GM23338 (cell line): Measurements from ENCODE around the gene ZDHHC8. TPM values are rescaled to one million over a fixed set of nuclear protein-coding genes. Genes with fewer than 3 reads are reported as not detected.
A peak's percentile ranks its signal among the peaks of the same experiment; 100 is the strongest.

Experiments
- ATAC-seq: fragments of 200-7000 bp; cut with Tn5 transposase; 3 replicates; pipeline ENCODE4 v1.9.1; 2020
- DNase-seq: peaks from one replicate; pipeline ENCODE4 v3.0.0-alpha.2; 2015; ENCODE audit warnings: low spot score
- H2AFZ ChIP-seq: fragments of 200-600 bp; sonication (generic); 2 replicates; pipeline ENCODE4 v1.8.0; 2016; ENCODE audit warnings: antibody characterized with exemption, mild to moderate bottlenecking, moderate library complexity
- H3F3A ChIP-seq: fragments of 200-600 bp; sonication (generic); replicated peaks from 2 replicates; pipeline ENCODE4 v1.8.0; 2017; ENCODE audit warnings: antibody characterized with exemption, mixed run types, low read depth
- H3K27ac ChIP-seq: fragments of 200-600 bp; sonication (generic); 2 replicates; pipeline ENCODE4 v1.6.1; 2016; ENCODE audit warnings: low read depth
- H3K27me3 ChIP-seq: fragments of 200-600 bp; sonication (generic); 2 replicates; pipeline ENCODE4 v1.8.0; 2016; ENCODE audit warnings: mild to moderate bottlenecking, mixed run types, moderate library complexity; ENCODE audit not compliant: insufficient read depth
- H3K36me3 ChIP-seq: fragments of 200-600 bp; sonication (generic); 2 replicates; pipeline ENCODE4 v1.8.0; 2016; ENCODE audit warnings: mild to moderate bottlenecking; ENCODE audit not compliant: insufficient read depth
- H3K4me1 ChIP-seq: fragments of 200-600 bp; sonication (generic); 2 replicates; pipeline ENCODE4 v1.8.0; 2016; ENCODE audit warnings: mild to moderate bottlenecking, moderate library complexity; ENCODE audit not compliant: insufficient read depth
- H3K4me2 ChIP-seq: fragments of 200-600 bp; sonication (generic); 2 replicates; pipeline ENCODE4 v1.7.1; 2017; ENCODE audit warnings: mixed run types
- H3K4me3 ChIP-seq: fragments of 200-600 bp; sonication (generic); 2 replicates; pipeline ENCODE4 v1.6.1; 2016; ENCODE audit warnings: mixed run types
- H3K79me2 ChIP-seq: fragments of 200-600 bp; sonication (generic); replicated peaks from 2 replicates; pipeline ENCODE4 v1.8.0; 2017; ENCODE audit warnings: mild to moderate bottlenecking; ENCODE audit not compliant: insufficient read depth
- H3K9me2 ChIP-seq: fragments of 200-600 bp; sonication (generic); 2 replicates; pipeline ENCODE4 v1.8.0; 2017; ENCODE audit not compliant: insufficient read depth
- H4K20me1 ChIP-seq: fragments of 200-600 bp; sonication (generic); replicated peaks from 2 replicates; pipeline ENCODE4 v1.8.0; 2017; ENCODE audit warnings: mild to moderate bottlenecking; ENCODE audit not compliant: insufficient read depth
- H3K27ac Mint-ChIP-seq: 2 replicates; pipeline ENCODE4 v1.8.0; 2020; ENCODE audit warnings: inconsistent platforms, mild to moderate bottlenecking, moderate library complexity, mixed read lengths
- H3K27me3 Mint-ChIP-seq: 3 replicates; pipeline ENCODE4 v1.8.0; 2022; ENCODE audit warnings: low read depth, mild to moderate bottlenecking, moderate library complexity, mixed read lengths, inconsistent platforms; ENCODE audit not compliant: insufficient read depth, poor library complexity
- H3K36me3 Mint-ChIP-seq: 3 replicates; pipeline ENCODE4 v1.8.0; 2021; ENCODE audit warnings: low read depth, mild to moderate bottlenecking, inconsistent platforms, moderate library complexity, mixed read lengths
- H3K4me1 Mint-ChIP-seq: 3 replicates; pipeline ENCODE4 v1.8.0; 2020; ENCODE audit warnings: mild to moderate bottlenecking, inconsistent platforms, mixed read lengths
- H3K4me3 Mint-ChIP-seq: 3 replicates; pipeline ENCODE4 v1.8.0; 2021; ENCODE audit warnings: moderate library complexity, mild to moderate bottlenecking, inconsistent platforms, mixed read lengths
- H3K9me3 Mint-ChIP-seq: 3 replicates; pipeline ENCODE4 v1.8.0; 2020; ENCODE audit warnings: moderate library complexity, mild to moderate bottlenecking, inconsistent platforms, mixed read lengths
- CREB1 ChIP-seq: fragments of 250-450 bp; sonication (Bioruptor Pico); IDR thresholded peaks from 2 replicates; pipeline ENCODE4 v1.5.0; 2020; ENCODE audit warnings: low read depth, mild to moderate bottlenecking, moderate library complexity
- EZH2 ChIP-seq: fragments of 200-600 bp; sonication (generic); IDR thresholded peaks from one replicate; pipeline ENCODE4 v1.8.0; 2017; ENCODE audit warnings: antibody characterized with exemption, mild to moderate bottlenecking, low read depth; ENCODE audit not compliant: unreplicated experiment
- EZH2phosphoT487 ChIP-seq: fragments of 200-600 bp; sonication (generic); IDR thresholded peaks from one replicate; pipeline ENCODE4 v1.8.1; 2018; ENCODE audit warnings: antibody characterized with exemption; ENCODE audit not compliant: unreplicated experiment
- JUNB ChIP-seq: IDR thresholded peaks from one replicate; pipeline ENCODE4 v1.6.1; 2016; ENCODE audit warnings: antibody characterized with exemption; ENCODE audit not compliant: unreplicated experiment
- NANOG ChIP-seq: IDR thresholded peaks from 2 replicates; pipeline ENCODE4 v1.6.1; 2016; ENCODE audit warnings: antibody characterized with exemption, borderline replicate concordance
- POLR2AphosphoS5 ChIP-seq: IDR thresholded peaks from 2 replicates; pipeline ENCODE4 v1.6.1; 2016; ENCODE audit warnings: antibody characterized with exemption, low read depth
- STAT1 ChIP-seq: IDR thresholded peaks from one replicate; pipeline ENCODE4 v1.6.1; 2016; ENCODE audit warnings: antibody characterized with exemption; ENCODE audit not compliant: unreplicated experiment
- ZNF114 ChIP-seq: fragments of 250-450 bp; sonication (Bioruptor Pico); IDR thresholded peaks from 2 replicates; pipeline ENCODE4 v1.5.0; 2020; ENCODE audit warnings: mild to moderate bottlenecking, moderate library complexity
- ZNF331 ChIP-seq: fragments of 250-450 bp; sonication (Bioruptor Pico); IDR thresholded peaks from 2 replicates; pipeline ENCODE4 v1.5.0; 2020; ENCODE audit warnings: low read depth, mild to moderate bottlenecking, moderate library complexity
- polyA plus RNA-seq: library from polyadenylated mRNA; unstranded; fragments of >200 nt; fragmentation: Nextera tagmentation; extraction: Ambion mirVana; gene quantifications from 2 replicates; pipeline ENCODE4 v1.2.1, GENCODE V29; 2016
- total RNA-seq: library from RNA; depleted of rRNA; stranded (reverse); fragments of >200 nt; shearing (Covaris generic); gene quantifications from 2 replicates; pipeline ENCODE4 v1.2.3, GENCODE V29; 2014
- TF ChIP-seq, protein P1 (sequence below): IDR thresholded peaks from one replicate; pipeline ENCODE4 v1.6.1; 2018; ENCODE audit warnings: antibody characterized with exemption; ENCODE audit not compliant: unreplicated experiment
- TF ChIP-seq, protein P2 (sequence below): fragments of 250-450 bp; sonication (Bioruptor Pico); IDR thresholded peaks from 2 replicates; pipeline ENCODE4 v1.5.0; 2020; ENCODE audit warnings: mild to moderate bottlenecking, moderate library complexity
- TF ChIP-seq, protein P3 (sequence below), 2 experiments: fragments of 200-600 bp in 1 of 2; sonication (generic) in 1 of 2; conservative IDR thresholded peaks; 2 replicates each; pipeline versions ENCODE4 v1.5.1 to v1.6.1; 2016 to 2017; ENCODE audit warnings: antibody characterized with exemption in 2 of 2, low read depth in 2 of 2, mild to moderate bottlenecking in 2 of 2, moderate library complexity in 1 of 2
- TF ChIP-seq, protein P4 (sequence below): IDR thresholded peaks from 2 replicates; pipeline ENCODE4 v1.6.1; 2016; ENCODE audit warnings: antibody characterized with exemption

Gene ZDHHC8
- total and polyA plus RNA-seq, 2 experiments from 2014 or later, result 13.7 to 47.6 TPM

DNA sequence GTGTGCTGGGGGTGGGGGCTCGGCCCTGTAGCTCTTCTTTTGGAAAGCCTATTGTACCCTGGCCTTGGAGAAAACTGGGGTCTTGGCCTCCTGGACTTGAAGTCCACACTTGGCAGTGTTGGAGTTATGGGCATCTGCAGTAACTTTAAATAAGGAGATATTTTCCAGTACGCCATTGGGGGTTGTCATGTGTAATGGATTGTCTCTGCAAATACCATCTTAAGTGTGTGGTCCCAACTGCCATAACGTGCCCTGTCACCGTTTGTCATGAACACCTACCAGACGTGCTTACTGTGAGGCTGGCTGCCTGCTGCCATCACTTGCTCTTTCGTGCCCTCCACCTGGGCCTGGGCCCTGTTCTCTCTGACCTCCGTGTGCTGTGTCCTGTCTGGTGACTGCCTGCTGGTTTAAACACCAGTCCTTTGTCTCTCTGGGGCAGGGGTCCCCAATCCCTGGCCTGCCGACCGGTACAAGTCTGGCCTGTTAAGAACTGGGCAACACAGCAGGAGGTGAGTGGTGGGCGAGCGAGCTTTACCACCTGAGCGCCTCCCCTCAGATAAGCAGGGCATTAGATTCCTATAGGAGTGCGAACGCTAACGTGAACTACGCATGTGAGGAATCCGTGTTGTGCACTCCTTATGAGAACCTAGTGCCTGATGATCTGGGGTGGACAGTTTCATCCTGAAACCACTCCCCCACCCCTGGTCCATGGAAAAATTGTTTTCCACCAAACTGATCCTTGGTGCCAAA, 3.6 kb upstream of the ZDHHC8 start:
- H3K4me1 ChIP-seq, result no peaks in the 10 kb centered on the region; the same call in 1 of the 2 replicates
- H3K4me2 ChIP-seq, result no peak overlapping the region
- no peak overlapping the region for H3K4me3 ChIP-seq
- H3K4me1 Mint-ChIP-seq, result no peaks in the 10 kb centered on the region
- TF ChIP-seq NANOG (no peak), ZNF331 (CRISPR knock-in tag) (no peak), POLR2AphosphoS5 (no peak; the same call in 1 of the 2 replicates), EZH2phosphoT487 (no peak), EZH2 (no peak), CREB1 (CRISPR knock-in tag) (no peak), ZNF114 (CRISPR knock-in tag) (no peak), STAT1 (no peak), JUNB (no peak)
- TF ChIP-seq, protein P1, sequence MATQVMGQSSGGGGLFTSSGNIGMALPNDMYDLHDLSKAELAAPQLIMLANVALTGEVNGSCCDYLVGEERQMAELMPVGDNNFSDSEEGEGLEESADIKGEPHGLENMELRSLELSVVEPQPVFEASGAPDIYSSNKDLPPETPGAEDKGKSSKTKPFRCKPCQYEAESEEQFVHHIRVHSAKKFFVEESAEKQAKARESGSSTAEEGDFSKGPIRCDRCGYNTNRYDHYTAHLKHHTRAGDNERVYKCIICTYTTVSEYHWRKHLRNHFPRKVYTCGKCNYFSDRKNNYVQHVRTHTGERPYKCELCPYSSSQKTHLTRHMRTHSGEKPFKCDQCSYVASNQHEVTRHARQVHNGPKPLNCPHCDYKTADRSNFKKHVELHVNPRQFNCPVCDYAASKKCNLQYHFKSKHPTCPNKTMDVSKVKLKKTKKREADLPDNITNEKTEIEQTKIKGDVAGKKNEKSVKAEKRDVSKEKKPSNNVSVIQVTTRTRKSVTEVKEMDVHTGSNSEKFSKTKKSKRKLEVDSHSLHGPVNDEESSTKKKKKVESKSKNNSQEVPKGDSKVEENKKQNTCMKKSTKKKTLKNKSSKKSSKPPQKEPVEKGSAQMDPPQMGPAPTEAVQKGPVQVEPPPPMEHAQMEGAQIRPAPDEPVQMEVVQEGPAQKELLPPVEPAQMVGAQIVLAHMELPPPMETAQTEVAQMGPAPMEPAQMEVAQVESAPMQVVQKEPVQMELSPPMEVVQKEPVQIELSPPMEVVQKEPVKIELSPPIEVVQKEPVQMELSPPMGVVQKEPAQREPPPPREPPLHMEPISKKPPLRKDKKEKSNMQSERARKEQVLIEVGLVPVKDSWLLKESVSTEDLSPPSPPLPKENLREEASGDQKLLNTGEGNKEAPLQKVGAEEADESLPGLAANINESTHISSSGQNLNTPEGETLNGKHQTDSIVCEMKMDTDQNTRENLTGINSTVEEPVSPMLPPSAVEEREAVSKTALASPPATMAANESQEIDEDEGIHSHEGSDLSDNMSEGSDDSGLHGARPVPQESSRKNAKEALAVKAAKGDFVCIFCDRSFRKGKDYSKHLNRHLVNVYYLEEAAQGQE, result no peak
- TF ChIP-seq, protein P2, sequence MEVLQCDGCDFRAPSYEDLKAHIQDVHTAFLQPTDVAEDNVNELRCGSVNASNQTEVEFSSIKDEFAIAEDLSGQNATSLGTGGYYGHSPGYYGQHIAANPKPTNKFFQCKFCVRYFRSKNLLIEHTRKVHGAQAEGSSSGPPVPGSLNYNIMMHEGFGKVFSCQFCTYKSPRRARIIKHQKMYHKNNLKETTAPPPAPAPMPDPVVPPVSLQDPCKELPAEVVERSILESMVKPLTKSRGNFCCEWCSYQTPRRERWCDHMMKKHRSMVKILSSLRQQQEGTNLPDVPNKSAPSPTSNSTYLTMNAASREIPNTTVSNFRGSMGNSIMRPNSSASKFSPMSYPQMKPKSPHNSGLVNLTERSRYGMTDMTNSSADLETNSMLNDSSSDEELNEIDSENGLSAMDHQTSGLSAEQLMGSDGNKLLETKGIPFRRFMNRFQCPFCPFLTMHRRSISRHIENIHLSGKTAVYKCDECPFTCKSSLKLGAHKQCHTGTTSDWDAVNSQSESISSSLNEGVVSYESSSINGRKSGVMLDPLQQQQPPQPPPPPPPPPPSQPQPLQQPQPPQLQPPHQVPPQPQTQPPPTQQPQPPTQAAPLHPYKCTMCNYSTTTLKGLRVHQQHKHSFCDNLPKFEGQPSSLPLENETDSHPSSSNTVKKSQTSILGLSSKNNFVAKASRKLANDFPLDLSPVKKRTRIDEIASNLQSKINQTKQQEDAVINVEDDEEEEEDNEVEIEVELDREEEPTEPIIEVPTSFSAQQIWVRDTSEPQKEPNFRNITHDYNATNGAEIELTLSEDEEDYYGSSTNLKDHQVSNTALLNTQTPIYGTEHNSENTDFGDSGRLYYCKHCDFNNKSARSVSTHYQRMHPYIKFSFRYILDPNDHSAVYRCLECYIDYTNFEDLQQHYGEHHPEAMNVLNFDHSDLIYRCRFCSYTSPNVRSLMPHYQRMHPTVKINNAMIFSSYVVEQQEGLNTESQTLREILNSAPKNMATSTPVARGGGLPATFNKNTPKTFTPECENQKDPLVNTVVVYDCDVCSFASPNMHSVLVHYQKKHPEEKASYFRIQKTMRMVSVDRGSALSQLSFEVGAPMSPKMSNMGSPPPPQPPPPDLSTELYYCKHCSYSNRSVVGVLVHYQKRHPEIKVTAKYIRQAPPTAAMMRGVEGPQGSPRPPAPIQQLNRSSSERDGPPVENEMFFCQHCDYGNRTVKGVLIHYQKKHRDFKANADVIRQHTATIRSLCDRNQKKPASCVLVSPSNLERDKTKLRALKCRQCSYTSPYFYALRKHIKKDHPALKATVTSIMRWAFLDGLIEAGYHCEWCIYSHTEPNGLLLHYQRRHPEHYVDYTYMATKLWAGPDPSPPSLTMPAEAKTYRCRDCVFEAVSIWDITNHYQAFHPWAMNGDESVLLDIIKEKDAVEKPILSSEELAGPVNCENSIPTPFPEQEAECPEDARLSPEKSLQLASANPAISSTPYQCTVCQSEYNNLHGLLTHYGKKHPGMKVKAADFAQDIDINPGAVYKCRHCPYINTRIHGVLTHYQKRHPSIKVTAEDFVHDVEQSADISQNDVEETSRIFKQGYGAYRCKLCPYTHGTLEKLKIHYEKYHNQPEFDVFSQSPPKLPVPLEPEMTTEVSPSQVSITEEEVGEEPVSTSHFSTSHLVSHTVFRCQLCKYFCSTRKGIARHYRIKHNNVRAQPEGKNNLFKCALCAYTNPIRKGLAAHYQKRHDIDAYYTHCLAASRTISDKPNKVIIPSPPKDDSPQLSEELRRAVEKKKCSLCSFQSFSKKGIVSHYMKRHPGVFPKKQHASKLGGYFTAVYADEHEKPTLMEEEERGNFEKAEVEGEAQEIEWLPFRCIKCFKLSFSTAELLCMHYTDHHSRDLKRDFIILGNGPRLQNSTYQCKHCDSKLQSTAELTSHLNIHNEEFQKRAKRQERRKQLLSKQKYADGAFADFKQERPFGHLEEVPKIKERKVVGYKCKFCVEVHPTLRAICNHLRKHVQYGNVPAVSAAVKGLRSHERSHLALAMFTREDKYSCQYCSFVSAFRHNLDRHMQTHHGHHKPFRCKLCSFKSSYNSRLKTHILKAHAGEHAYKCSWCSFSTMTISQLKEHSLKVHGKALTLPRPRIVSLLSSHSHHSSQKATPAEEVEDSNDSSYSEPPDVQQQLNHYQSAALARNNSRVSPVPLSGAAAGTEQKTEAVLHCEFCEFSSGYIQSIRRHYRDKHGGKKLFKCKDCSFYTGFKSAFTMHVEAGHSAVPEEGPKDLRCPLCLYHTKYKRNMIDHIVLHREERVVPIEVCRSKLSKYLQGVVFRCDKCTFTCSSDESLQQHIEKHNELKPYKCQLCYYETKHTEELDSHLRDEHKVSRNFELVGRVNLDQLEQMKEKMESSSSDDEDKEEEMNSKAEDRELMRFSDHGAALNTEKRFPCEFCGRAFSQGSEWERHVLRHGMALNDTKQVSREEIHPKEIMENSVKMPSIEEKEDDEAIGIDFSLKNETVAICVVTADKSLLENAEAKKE, result no peak
- TF ChIP-seq, protein P3, sequence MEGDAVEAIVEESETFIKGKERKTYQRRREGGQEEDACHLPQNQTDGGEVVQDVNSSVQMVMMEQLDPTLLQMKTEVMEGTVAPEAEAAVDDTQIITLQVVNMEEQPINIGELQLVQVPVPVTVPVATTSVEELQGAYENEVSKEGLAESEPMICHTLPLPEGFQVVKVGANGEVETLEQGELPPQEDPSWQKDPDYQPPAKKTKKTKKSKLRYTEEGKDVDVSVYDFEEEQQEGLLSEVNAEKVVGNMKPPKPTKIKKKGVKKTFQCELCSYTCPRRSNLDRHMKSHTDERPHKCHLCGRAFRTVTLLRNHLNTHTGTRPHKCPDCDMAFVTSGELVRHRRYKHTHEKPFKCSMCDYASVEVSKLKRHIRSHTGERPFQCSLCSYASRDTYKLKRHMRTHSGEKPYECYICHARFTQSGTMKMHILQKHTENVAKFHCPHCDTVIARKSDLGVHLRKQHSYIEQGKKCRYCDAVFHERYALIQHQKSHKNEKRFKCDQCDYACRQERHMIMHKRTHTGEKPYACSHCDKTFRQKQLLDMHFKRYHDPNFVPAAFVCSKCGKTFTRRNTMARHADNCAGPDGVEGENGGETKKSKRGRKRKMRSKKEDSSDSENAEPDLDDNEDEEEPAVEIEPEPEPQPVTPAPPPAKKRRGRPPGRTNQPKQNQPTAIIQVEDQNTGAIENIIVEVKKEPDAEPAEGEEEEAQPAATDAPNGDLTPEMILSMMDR (conservative IDR thresholded peaks at IDR 0.05; ENCODE audit: low read depth in 2 of 2), result no peak
- TF ChIP-seq, protein P4, sequence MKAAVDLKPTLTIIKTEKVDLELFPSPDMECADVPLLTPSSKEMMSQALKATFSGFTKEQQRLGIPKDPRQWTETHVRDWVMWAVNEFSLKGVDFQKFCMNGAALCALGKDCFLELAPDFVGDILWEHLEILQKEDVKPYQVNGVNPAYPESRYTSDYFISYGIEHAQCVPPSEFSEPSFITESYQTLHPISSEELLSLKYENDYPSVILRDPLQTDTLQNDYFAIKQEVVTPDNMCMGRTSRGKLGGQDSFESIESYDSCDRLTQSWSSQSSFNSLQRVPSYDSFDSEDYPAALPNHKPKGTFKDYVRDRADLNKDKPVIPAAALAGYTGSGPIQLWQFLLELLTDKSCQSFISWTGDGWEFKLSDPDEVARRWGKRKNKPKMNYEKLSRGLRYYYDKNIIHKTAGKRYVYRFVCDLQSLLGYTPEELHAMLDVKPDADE, result no peak
- H3K27me3 Mint-ChIP-seq, result peaks cover 13% of the 10 kb centered on the region
- ATAC-seq (no peak), DNase-seq (no peak)
- H2AFZ ChIP-seq, result no peak overlapping the region
- H3K9me2 ChIP-seq, result no peaks in the 10 kb centered on the region
- peaks cover 16% of the 10 kb centered on the region; the same call in 1 of the 2 replicates for H3K36me3 ChIP-seq
- peak overlapping the region; percentile 74; the same call in 1 of the 2 replicates for H3K27ac ChIP-seq
- H3K27me3 ChIP-seq, result no peaks in the 10 kb centered on the region
- peaks cover 16% of the 10 kb centered on the region for H3K79me2 ChIP-seq
- no peaks in the 10 kb centered on the region for H3K9me3 Mint-ChIP-seq
- H3K4me3 Mint-ChIP-seq, result no peak overlapping the region
- H3K27ac Mint-ChIP-seq, result no peak overlapping the region; the same call in 1 of the 2 replicates
- peaks cover 52% of the 10 kb centered on the region for H3K36me3 Mint-ChIP-seq
- peaks cover 47% of the 10 kb centered on the region for H3F3A ChIP-seq
- peaks cover 18% of the 10 kb centered on the region for H4K20me1 ChIP-seq
